Stimulated activated CD8-positive, alpha-beta memory T cell treated with anti-CD3 and anti-CD28 coated beads, Interleukin-7, amount 100 ng/mL, for 24 hours (primary cell): ENCODE results near the gene ABCC11.
"Not testable (repeated sequence)": the region's sequence is repeated elsewhere in the genome, so short reads cannot be mapped to it uniquely, and the experiment has no call there.

Source experiments
- DNase-seq: peaks from one replicate; pipeline ENCODE4 v3.0.0-alpha.2; 2020; ENCODE audit warnings: low read depth

Gene ABCC11

DNA sequence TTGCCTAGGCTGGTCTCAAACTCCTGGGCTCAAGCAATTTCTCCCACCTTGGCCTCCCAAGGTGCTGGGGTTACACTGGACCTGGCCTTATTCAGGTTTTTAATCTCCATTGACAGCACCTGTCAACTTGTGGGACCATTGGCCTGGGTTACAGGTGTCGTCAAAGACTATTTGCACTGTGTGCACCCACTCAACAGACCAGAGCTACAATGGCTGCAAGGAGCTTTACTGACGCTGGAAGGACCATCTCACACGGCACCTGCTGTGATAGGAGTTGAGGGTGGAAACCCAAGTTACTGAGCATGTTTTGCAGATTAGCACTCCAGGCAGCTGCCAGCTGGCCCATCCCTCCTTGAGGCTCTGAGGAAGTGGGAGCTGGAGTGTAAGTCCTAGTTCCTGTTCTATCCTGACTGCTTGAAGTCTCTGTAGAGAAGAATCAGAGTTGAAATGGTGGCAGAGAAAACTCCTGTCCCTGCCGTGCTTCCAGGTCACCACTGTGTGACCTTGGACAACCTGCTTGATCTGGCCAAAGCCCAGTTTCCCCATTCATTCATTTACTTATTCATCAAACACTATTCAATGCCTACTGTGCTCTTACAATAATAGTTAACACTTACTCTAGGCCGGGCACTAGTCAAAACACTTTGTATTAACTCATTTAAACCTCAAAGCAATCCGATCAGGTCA is 45.7 kb downstream of the ABCC11 start:
- no peak for DNase-seq

DNA sequence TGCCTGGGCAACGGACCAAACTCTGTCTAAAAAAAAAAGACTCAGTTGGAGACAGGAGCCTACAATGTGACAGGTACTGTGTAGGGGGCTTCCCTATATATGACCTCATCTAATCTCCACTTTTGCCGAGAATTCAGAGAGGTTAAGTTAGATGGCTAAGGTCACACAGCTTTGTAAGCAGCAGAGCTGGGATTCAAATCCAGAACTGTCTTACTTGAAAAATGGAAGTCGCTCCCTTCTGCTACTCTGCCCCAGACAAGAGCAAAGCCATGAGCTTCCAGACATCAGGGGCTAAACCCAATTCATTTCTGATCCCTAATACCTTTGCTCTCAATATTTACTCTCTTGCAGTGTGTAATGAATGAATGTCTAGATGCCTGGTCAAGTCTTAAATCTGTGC is 50.0 kb downstream of the ABCC11 start:
- DNase-seq, result no peak

DNA sequence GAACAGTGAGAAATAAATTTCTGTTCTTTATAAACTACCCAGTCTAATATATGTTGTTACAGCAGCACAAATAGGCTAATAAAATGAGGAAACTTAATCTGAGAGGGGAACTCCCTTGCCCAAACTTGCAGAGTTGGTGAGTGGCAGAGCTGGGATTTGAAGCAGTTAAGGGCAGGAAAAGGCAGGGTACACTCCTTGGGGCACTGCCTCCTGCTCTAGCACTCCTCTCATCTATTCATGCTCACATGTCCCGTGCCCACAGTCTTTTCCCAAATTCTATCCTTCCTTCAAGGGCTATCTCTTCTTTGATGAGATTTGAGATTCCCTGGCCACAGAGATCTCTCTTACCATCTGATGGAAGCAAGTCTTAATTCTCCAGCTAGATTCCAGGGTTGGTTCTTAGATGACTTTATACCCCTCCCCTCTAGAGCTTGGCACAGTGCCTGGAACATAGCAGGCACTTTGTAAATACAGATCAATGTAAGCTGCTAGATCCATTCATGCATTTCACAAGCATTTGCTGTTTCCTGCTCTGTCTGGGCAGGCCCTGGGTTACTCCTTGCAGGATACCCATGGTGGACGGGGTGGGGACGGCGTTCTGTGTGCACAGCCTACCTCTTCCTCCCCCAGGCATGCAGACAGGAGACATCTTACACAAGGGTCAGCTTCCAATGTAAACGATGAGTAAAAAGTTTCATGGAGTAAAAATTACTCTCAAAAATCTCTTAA is 52.3 kb downstream of the ABCC11 start:
- DNase-seq, result no peak

DNA sequence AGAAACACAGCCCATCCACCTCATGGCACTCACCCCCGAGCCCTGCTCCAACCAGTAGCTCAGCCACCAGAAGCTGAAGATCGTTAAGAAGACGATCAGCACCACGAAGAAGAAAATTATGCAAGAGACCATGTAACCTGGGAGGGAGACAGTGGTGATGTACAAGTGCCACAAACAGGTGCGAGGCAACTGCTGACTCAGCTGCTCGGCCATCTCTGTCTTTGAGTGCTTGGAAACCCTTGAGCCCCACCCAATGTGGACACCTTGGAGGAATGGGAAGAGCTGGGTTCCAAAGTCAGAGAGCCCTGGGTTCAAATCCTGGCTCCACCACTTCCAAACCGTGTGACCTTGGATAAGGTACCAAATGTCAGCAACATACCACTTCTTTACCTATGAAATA is 53.5 kb downstream of the ABCC11 start:
- no peak for DNase-seq

DNA sequence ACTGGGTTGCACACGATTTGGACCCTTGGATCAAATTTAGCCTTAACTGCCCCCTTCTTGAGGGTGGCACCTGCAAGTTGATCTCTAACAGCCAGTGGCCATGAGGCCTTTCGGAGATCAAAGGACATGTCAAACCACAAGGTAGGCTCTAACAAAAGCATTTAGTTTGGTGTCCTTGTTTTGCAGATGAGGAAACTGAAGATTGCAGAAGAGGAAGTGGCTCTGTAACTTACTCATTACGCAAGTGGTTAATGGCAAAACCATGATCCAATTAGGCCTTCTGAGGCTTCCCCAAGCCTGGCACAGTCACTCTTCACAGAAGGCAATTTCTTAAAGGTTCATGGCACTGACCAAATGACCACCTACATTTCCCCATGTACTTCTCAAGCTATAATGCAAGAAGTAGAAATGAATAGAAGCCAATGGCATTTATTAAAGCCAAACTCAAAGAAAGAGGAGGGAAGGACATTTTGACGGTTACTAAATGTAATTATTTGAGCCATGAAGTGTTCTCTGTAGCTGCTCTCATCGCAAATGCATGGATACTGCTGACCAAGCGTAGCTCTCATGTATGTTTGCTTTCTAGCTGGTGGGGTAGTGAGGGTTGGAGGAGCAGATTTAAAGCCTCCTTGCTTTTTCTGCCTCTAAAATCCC is 58.8 kb downstream of the ABCC11 start:
- DNase-seq, result no peak

DNA sequence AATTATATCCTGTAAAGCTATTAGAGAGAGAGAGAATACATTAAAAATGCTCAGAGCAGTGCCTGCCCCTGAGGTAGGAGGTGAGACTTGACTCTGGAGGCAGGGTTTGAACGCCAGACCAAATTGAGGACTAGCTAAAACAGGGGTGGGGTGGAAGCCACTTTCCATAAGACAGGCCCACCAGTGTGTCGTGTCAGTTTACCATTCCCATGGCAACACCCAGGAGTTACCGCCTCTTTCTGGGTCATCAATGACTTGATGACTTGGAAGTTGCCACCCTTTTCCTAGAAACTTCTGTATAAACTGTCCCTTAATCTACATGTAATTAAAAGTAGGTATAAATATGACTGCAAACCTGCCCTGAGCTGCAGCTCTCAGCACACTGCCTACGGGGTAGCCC is 59.6 kb downstream of the ABCC11 start:
- DNase-seq, result no peak

DNA sequence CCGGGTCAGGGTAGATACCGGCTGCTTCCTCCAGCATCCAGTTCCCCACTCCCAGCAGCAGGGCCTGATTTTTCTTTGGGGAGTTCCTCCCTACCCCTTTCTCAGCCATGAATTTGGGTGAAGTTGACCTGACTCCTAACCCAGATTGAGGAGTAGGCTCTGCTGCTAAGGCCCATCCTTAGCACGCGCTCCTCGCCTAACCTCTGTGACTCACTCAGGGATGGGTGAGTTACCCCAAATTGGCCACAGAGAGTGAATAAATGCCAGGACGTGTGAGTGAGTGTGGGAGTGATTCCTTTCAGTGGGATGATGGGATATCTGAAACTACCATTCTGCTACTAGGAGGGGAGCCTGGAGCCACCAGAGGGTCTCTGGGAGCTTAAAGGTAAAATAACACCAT is 62.7 kb downstream of the ABCC11 start:
- DNase-seq, result no peak

DNA sequence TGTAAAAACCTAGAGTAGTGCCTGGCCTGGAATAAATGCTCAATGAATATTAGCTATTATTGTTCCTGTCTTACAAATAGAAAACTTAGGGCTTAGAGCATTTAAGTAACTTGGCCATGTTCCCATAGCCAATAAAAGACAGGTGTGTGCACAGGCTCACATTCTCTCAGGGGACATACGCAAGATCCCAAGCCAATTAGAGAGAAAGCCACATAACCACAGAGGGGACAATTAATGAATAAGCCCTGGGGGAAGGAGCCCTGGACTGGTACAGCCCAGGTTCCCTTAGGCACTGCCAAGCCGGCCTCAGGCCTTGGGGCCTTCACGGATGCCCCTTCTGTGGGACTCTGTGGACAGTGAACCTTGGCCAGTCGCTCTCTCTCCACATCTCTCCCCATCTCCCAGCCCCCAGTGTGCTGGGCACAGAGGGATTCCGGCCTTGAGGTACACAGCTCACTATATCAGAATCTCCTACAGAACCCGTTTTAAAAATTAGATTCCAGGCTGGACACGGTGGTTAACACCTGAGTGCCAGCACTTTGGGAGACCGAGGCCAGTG is 64.3 kb downstream of the ABCC11 start:
- no peak for DNase-seq

DNA sequence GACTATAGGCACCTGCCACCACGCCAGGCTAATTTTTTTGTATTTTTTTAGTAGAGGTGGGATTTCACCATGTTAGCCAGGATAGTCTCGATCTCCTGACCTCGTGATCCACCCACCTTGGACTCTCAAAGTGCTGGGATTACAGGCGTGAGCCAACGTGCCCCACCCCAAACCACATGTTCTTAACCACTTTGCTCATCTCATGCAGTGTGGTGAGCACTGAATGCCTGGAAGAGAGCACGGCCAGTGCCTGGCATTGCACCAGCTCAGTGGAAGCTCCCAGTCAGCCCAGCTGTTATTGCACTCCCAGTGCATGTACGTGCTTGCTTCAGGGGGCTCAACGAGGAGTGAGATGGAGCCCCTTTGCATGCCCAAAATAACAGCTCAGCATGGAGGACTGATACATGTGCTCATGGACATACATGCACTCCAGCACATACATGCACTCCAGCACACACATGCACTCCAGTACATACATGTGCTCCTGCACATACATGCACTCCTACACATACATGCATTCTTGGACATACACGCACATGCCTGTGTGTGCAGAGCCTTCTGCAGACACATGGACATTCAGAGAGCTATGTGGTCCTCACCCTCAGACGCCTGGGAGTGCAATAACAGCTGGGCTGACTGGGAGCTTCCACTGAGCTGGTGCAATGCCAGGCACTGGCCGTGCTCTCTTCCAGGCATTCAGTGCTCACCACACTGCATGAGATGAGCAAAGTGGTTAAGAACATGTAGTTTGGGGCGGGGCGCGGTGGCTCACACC is 65.4 kb downstream of the ABCC11 start:
- DNase-seq, result not testable (repeated sequence)

DNA sequence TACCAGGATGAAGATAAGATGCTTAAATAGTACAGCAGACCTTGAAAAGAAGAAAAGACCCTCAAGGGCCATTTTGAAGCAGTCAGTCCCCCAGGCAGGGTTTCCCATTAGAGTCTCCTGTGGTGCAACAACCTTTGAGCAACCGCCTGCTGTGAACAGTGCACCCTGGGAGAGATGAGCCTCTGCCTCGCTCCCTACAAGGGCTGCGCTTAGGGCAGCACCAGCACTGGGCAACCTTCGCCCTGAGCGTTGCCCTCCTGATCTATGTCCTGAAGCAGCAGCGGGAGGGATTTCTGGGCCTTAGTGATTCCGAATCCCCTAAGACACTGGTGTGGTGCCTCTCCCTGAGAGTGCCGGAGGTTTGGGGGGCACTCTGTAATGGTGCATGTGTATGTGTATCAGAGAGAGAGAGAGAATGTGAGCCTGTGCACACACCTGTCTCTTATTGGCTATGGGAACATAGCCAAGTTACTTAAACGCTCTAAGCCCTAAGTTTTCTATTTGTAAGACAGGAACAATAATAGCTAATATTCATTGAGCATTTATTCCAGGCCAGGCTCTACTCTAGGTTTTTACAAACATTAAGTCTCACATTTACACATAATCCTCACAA is 66.4 kb downstream of the ABCC11 start:
- no peak for DNase-seq

DNA sequence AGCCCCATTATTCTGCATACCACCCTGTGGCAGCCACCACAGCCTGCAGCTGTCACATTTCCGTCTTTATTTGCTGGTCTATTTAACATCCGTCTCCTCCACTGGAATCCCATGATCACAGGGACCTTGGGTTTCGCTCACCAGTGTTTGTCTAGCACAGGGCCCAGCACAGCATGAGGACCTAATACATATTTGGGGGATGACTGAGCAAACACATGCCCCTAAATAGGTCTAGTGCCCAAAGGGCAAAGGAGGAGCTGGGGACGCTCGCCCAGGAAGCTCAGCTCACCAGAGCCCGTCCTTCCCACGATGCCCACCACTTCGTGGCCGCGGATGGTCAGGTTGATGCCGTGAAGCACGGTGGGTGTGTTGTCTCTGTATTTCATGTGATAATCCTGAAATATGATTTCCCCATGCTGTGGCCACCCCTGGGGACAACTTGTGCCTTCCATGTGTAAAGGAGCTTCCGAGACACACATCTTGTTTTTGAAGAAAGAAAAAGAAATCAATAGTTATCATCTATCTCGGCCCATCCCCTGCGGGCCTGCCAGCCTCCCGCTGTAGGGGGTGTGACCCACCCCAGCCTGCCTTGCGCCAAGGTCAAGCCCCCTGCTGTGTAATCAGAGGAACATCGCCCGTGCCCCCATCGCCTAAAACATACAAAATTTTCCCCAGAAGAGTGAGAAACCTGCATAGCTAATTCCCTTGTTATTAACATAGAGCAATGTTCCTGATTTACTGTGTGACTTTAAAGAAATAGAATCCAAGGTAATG is 70.5 kb downstream of the ABCC11 start:
- DNase-seq, result no peak

DNA sequence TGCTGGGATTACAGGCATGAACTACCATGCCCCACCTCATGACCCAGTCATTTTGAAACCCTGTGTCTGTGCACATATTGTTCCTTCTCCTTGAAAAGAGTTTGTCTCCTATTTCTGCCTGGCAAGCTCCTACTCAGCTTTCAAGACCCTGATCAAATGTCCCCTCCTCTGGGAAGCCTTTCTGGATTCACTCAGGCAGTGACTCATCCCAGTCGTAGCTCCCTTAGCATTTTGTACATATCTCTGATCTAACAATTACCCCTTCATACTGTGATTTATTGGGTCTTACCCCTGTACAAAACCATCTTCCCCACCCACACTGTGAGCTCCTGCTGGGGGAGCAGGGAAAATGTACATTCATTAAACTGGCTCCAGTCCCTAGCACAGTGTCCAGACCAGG is 73.5 kb downstream of the ABCC11 start:
- no peak for DNase-seq

DNA sequence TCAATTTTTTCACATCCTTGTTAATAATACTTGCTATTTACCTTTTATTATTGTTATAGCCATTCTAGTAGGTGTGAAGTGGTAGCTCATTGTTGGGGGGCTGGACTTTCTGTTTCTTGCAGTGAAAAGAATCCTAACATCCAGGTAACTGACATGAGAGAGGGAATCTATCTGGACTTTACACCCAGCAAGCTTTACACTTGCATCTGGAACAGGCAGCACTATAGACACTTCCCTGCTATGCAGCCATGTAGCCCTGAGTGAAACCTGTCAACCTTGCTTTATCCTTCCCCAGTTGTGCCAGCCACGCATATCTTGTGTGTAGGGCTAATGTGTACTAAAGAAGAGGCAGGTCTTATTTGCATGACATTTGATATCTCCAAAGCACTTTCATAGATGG is 74.7 kb downstream of the ABCC11 start:
- DNase-seq, result no peak

DNA sequence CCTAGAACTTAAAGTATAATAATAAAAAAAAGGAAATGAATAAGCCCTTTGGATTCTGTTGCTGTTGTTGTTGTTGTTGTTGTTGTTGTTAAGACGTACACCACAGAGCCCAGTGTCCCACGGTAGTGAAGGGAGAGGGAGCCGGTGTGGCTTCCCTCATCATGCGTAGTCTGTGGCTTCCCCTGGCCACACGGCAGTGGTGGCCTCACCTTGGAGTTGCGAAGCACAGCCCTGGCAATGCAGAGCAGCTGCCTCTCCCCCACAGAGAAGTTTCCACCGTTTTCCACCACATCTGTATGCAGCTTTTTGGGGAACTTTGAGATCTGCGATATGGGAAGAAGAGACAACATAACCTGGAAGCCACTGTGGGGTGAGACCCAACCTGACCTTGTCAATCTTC is 77.4 kb downstream of the ABCC11 start:
- no peak for DNase-seq

DNA sequence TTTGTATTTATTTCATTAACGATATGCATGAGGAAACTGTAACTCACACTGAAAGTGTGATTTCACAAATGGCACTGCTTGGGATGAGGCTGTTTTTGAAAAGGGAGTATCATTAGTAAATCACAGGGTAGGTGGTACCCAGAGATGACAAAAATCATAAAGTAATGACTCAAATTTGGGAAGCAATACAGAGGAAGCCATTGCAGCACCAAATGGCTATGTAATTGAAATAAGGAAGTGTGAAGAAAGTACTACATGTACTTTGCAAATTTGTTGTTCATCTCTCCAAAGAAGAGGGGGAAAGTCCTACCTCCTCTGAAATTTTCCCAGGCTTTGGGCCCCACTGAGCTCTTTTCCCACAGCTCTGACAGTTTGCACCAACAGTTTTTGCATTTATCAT is 79.3 kb downstream of the ABCC11 start:
- DNase-seq, result no peak

DNA sequence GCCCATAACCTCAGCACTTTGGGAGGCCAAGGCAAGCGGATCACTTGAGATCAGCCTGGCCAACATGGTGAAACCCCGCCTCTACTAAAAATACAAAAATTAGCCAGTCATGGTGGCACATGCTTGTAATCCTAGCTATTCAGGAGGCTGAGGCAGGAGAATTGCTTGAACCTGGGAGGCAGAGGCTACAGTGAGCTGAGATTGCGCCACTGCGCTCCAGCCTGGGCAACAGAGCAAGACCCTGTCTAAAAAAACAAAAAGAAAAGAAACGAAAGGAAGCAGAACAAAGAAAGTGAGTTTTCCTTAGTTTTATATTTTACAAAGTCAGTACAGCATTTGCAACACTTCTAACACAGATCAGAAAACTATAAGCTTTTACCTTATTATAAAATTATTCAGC is 80.7 kb downstream of the ABCC11 start:
- not testable (repeated sequence) for DNase-seq

DNA sequence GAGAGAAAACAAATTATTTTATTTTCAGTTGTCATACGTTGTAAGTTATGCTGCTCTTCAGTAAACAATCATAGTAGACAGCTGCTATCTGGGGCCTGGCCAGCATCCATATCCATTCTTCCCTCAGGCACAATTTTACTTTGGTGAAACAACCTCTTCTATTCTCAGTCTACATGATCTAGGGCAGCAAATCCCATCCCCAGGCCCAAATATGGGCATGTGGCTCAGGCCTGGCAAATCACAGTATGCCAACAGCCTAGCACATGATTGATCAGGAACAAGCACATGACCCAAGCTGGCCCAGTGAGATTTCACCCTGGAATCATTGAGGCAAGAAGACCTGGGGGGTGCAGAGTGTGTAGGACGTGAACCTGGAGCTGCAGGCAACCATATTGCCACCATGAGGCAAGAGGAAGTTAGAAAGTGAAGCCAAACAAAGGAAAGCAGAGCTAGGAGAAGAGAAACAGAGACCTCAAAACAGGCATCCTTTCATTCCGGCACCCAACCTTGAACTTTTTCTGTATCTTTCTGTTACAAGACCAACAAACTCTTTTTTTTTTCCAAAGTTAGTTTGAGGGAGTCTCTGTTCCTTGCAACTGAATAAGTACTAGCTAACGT is 81.3 kb downstream of the ABCC11 start:
- DNase-seq, result no peak

DNA sequence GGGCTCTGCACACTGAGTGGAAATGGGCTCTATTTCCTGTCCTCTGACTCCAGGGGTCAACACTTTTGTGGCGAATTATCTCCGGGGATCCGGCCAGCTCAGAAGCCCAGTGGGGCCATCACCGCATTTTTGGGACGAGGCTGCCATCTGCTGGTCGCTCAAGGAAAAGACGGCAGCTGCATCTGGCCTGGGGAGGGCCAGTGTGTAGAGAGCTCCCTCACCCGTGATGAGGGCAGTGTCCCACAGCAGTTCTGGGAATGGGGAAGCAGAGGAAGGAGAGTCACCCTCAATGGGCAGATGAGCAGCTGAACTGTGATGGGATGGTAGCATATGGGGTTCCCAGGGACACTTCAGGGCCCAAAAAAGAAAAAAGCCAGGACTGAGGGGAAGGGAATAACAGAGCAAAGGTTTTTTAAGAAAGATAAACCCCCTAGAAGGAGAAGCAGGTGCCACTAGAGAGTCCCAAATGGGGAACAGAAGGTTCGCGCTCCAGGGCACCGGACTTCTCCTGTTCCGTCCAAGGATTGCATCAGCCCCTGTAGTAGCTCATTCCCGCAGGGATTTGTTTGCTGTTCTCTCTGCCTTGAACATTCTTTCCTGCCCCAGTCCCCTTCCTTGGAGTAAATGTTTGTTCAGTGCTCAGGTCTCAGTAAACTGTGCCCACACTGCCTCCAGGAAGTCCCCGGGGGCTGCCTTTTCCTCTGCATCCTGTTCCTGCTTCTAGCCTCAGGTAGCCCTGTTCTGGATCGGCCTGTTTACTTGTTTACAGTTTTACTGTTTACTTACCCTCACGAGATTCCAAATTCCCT is 82.2 kb downstream of the ABCC11 start:
- DNase-seq, result peak; percentile 52

DNA sequence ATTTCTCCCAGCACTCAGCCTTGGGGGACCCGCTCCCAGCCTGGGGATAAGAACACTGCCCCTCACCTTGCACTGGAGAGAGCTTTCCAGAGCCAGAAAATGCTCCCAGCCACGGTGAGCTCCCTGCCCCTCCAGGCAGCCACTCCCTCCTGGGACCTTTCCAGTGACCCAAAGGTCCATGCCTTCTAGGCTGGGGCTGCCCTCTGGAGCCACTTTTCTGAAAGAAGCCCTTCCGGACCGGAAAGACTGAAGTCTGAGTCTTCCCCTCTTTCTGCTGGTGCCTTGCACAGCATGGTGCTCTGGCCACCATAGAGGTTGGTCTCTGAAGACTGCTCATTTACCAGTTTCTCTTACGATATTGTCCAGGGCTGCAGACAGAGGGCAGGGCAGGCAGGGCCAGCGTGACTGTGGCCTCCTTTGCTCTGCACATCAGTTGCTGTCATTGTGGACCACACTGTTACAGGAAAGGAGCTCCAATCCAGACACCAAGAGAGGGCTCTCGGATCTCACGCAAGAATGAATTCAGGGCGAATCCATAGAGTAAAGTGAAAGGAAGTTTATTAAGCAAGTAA is 84.4 kb downstream of the ABCC11 start:
- no peak for DNase-seq
